Vagina (tissue), 2 donors: ENCODE results near the gene CACTIN. TPM values are rescaled to one million over a fixed set of nuclear protein-coding genes. Genes with fewer than 3 reads are reported as not detected.
A peak's percentile ranks its signal among the peaks of the same experiment; 100 is the strongest.

Experiments used
- DNase-seq, 2 donors: peaks; one replicate each; pipeline ENCODE4 v3.0.0-alpha.2; 2017; ENCODE audit errors: extremely low spot score in 2 of 2
- H3K27ac ChIP-seq: fragments of 200-600 bp; sonication (generic); one replicate; pipeline ENCODE4 v1.5.1; 2019
- H3K27me3 ChIP-seq: fragments of 200-600 bp; sonication (generic); one replicate; pipeline ENCODE4 v1.5.1; 2019
- H3K36me3 ChIP-seq, 2 donors: fragments of 200-600 bp; sonication (generic); one replicate each; pipeline ENCODE4 v1.5.1; 2017 to 2019
- H3K4me1 ChIP-seq: fragments of 200-600 bp; sonication (generic); one replicate; pipeline ENCODE4 v1.5.1; 2019
- H3K4me3 ChIP-seq, 2 donors: fragments of 200-600 bp; sonication (generic); 1 replicate in 1 of 2; 2 replicates in 1 of 2; pipeline ENCODE4 v1.5.1; 2016 to 2019
- H3K9me3 ChIP-seq: fragments of 200-600 bp; sonication (generic); one replicate; pipeline ENCODE4 v1.5.1; 2019
- POLR2A ChIP-seq, 2 donors: fragments of 450-650 bp; IDR thresholded peaks; one replicate each; pipeline ENCODE4 v1.6.1; 2017; ENCODE audit warnings: antibody characterized with exemption in 2 of 2, mild to moderate bottlenecking in 2 of 2, moderate library complexity in 2 of 2
- POLR2AphosphoS5 ChIP-seq, 2 donors: sonication (generic); formaldehyde crosslinking; IDR thresholded peaks; one replicate each; pipeline ENCODE4 v1.9.0; 2017; ENCODE audit warnings: antibody characterized with exemption in 2 of 2, mild to moderate bottlenecking in 2 of 2, low read depth in 1 of 2; ENCODE audit not compliant: insufficient read depth in 1 of 2
- intact Hi-C: fragments of 100-400 bp; cut with DNase I; formaldehyde crosslinking; loops from one replicate; pipeline ENCODE4 v1.15.1; 2023
- total RNA-seq: library from RNA; depleted of rRNA; stranded (reverse); fragments of >200 nt; gene quantifications from one replicate; pipeline ENCODE4 v1.2.3, GENCODE V29; 2016
- TF ChIP-seq, protein P1 (sequence below), 3 experiments: fragments of 450-650 bp in 2 of 3; fragments of 200-600 bp in 1 of 3; sonication (generic) in 1 of 3; IDR thresholded peaks; one replicate each; pipeline ENCODE4 v1.5.1; 2017 to 2019; ENCODE audit warnings: antibody characterized with exemption in 3 of 3, mild to moderate bottlenecking in 2 of 3, moderate library complexity in 2 of 3

Gene CACTIN
- total RNA-seq, 1 donor from 2014 or later = 36.3 TPM

DNA sequence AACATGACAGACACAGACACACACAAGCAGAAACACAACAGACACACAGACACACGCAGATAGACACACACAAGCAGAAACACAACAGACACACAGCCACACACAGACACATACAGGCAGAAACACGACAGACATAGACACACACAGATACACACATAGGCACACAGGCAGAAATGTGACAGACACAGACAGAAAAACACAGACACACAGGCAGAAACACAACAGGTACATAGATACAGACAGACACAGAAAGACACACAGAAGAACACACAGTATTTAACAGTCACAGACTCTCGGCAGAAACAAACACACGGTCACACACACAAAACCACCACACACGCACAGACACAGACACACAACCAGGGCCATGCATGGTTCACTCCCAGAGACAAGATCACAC is 20.8 kb downstream of the CACTIN start:
- peaks cover 55% of the 10 kb centered on the region for H3K4me1 ChIP-seq
- H3K36me3 ChIP-seq = peaks cover 0 to 2% of the 10 kb centered on the region in 2 donors
- H3K4me3 ChIP-seq = peak overlapping the region; percentile 49 to 62
- DNase-seq = no peak
- intact Hi-C loops = no loop called here
- H3K27me3 ChIP-seq = no peaks in the 10 kb centered on the region
- H3K9me3 ChIP-seq = no peaks in the 10 kb centered on the region
- H3K27ac ChIP-seq = peak overlapping the region; percentile 80
- TF ChIP-seq POLR2AphosphoS5 (IDR thresholded peaks at IDR 0.05; ENCODE audit: insufficient read depth in 1 of 2, low read depth in 1 of 2) (no peak), POLR2A (IDR thresholded peaks at IDR 0.05) (no peak)
- TF ChIP-seq, protein P1, sequence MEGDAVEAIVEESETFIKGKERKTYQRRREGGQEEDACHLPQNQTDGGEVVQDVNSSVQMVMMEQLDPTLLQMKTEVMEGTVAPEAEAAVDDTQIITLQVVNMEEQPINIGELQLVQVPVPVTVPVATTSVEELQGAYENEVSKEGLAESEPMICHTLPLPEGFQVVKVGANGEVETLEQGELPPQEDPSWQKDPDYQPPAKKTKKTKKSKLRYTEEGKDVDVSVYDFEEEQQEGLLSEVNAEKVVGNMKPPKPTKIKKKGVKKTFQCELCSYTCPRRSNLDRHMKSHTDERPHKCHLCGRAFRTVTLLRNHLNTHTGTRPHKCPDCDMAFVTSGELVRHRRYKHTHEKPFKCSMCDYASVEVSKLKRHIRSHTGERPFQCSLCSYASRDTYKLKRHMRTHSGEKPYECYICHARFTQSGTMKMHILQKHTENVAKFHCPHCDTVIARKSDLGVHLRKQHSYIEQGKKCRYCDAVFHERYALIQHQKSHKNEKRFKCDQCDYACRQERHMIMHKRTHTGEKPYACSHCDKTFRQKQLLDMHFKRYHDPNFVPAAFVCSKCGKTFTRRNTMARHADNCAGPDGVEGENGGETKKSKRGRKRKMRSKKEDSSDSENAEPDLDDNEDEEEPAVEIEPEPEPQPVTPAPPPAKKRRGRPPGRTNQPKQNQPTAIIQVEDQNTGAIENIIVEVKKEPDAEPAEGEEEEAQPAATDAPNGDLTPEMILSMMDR (IDR thresholded peaks at IDR 0.05) = no peak

GRCh38 chr19:3605361-3605760 is 21.2 kb downstream of the CACTIN start:
- peaks cover 55% of the 10 kb centered on the region for H3K4me1 ChIP-seq
- H3K9me3 ChIP-seq = no peaks in the 10 kb centered on the region
- no peaks in the 10 kb centered on the region for H3K36me3 ChIP-seq
- peak overlapping the region in 1 of 2 donors; percentile 62 for H3K4me3 ChIP-seq
- intact Hi-C loops = no loop called here
- H3K27ac ChIP-seq = no peak overlapping the region
- no peaks in the 10 kb centered on the region for H3K27me3 ChIP-seq
- TF ChIP-seq POLR2A (IDR thresholded peaks at IDR 0.05) = no peak
- no peak for TF ChIP-seq POLR2AphosphoS5 (IDR thresholded peaks at IDR 0.05; ENCODE audit: insufficient read depth in 1 of 2, low read depth in 1 of 2)
- TF ChIP-seq, protein P1 (IDR thresholded peaks at IDR 0.05) = no peak
- DNase-seq = no peak

DNA sequence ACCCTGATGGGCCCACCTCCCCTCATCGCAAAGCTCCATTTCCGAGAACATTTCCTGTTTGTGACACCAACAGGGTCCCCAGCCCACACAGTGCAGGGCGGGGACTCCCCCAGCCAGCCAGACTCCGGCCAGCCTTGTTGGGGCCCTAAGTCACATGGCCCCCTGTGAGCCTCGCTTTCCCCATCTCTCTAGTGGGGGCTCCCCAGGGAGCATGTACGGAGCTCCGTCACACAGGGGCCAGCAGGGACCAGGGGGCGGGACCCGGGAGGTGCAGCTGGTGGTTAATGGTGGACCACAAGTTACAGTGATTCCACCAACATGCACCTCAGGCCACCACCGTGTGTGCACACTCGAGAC is 21.6 kb downstream of the CACTIN start:
- intact Hi-C loops = no loop called here
- H3K27ac ChIP-seq = peak overlapping the region; percentile 45
- no peaks in the 10 kb centered on the region for H3K36me3 ChIP-seq
- TF ChIP-seq, protein P1 (IDR thresholded peaks at IDR 0.05) = no peak
- TF ChIP-seq POLR2AphosphoS5 (IDR thresholded peaks at IDR 0.05; ENCODE audit: insufficient read depth in 1 of 2, low read depth in 1 of 2) (no peak), POLR2A (IDR thresholded peaks at IDR 0.05) (no peak)
- DNase-seq = no peak
- no peaks in the 10 kb centered on the region for H3K27me3 ChIP-seq
- H3K4me1 ChIP-seq = peaks cover 55% of the 10 kb centered on the region
- H3K4me3 ChIP-seq = peak overlapping the region in 1 of 2 donors; percentile 6
- H3K9me3 ChIP-seq = no peaks in the 10 kb centered on the region

- H3K4me1 ChIP-seq = peaks cover 55% of the 10 kb centered on the region
- H3K4me3 ChIP-seq = peak overlapping the region in 1 of 2 donors; percentile 6
- TF ChIP-seq, protein P1 (IDR thresholded peaks at IDR 0.05) = no peak
- TF ChIP-seq POLR2A (IDR thresholded peaks at IDR 0.05) (no peak), POLR2AphosphoS5 (IDR thresholded peaks at IDR 0.05; ENCODE audit: insufficient read depth in 1 of 2, low read depth in 1 of 2) (no peak)
- DNase-seq = no peak
- H3K27ac ChIP-seq = peak overlapping the region; percentile 45
- no peaks in the 10 kb centered on the region for H3K9me3 ChIP-seq
- no peaks in the 10 kb centered on the region for H3K36me3 ChIP-seq
- intact Hi-C loops = no loop called here
- H3K27me3 ChIP-seq = no peaks in the 10 kb centered on the region
Observed at GRCh38 chr19:3604227-3604986, 22.2 kb downstream of the CACTIN start.

DNA sequence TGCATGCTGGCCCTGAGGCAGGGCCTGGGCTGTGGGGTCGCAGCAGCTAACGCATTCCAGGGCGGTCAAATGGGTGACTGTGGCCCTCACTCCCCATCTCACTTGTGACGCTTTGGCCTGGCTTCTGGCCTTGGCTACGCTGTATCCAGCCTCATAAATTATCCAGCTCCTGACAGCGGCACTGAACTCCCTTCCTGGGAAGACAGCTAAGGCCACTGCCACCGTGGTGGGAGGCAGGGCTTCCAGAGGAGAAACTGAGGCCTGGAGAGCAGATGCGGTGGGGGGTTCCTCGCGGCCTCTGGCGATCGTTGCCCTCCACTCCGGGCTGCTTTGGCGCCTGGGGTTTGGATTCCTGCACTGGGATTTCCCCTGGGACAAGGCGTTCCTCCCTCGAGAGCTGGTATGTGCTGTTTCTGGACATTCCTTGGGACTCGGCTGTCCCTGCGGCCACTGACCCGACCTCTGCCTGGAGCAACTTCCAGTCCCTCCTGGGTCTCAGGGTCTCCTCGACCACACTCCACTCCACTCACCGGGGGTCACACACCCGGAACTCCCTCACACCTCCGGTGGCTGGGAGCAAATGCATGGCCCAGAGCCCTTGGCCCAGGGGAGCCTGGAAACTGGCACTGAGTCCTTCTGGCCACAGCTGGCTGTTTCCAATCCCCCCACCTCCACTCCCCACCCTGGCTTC is 23.3 kb downstream of the CACTIN start:
- TF ChIP-seq POLR2A (IDR thresholded peaks at IDR 0.05) (no peak), POLR2AphosphoS5 (IDR thresholded peaks at IDR 0.05; ENCODE audit: insufficient read depth in 1 of 2, low read depth in 1 of 2) (peak in 1 of 2 donors; percentile 61)
- TF ChIP-seq, protein P1 (IDR thresholded peaks at IDR 0.05) = no peak
- H3K27ac ChIP-seq = peak overlapping the region; percentile 45
- no peaks in the 10 kb centered on the region for H3K36me3 ChIP-seq
- H3K4me1 ChIP-seq = peaks cover 45% of the 10 kb centered on the region
- intact Hi-C loops = no loop called here
- no peaks in the 10 kb centered on the region for H3K9me3 ChIP-seq
- no peak overlapping the region for H3K4me3 ChIP-seq
- no peak for DNase-seq
- H3K27me3 ChIP-seq = no peaks in the 10 kb centered on the region
